Memory B cell (primary cell): ENCODE results near the gene DAPK1.
"Not testable (repeated sequence)": the region's sequence is repeated elsewhere in the genome, so short reads cannot be mapped to it uniquely, and the experiment has no call there.

Source experiments
- ATAC-seq: fragments of 150-1000 bp; cut with Tn5 transposase; 2 replicates; pipeline ENCODE4 v1.10.0; 2021; ENCODE audit warnings: low read depth, mild to moderate bottlenecking, moderate library complexity
- DNase-seq, 2 donors: peaks; one replicate each; pipeline ENCODE4 v3.0.0; 2022; ENCODE audit warnings: low spot score in 2 of 2
- H3K27ac Mint-ChIP-seq: one replicate; pipeline ENCODE4 v1.8.0; 2022; ENCODE audit warnings: mild to moderate bottlenecking, moderate library complexity, mixed read lengths
- H3K27me3 Mint-ChIP-seq: one replicate; pipeline ENCODE4 v1.8.0; 2022; ENCODE audit warnings: mixed read lengths
- H3K36me3 Mint-ChIP-seq: one replicate; pipeline ENCODE4 v1.8.0; 2022; ENCODE audit warnings: mild to moderate bottlenecking, mixed read lengths
- H3K4me1 Mint-ChIP-seq: one replicate; pipeline ENCODE4 v1.8.0; 2022; ENCODE audit warnings: mixed read lengths
- H3K4me3 Mint-ChIP-seq: one replicate; pipeline ENCODE4 v1.8.0; 2022; ENCODE audit warnings: mild to moderate bottlenecking, moderate library complexity, mixed read lengths
- H3K9me3 Mint-ChIP-seq: one replicate; pipeline ENCODE4 v1.8.0; 2022; ENCODE audit warnings: mixed read lengths

The DAPK1 gene

DNA sequence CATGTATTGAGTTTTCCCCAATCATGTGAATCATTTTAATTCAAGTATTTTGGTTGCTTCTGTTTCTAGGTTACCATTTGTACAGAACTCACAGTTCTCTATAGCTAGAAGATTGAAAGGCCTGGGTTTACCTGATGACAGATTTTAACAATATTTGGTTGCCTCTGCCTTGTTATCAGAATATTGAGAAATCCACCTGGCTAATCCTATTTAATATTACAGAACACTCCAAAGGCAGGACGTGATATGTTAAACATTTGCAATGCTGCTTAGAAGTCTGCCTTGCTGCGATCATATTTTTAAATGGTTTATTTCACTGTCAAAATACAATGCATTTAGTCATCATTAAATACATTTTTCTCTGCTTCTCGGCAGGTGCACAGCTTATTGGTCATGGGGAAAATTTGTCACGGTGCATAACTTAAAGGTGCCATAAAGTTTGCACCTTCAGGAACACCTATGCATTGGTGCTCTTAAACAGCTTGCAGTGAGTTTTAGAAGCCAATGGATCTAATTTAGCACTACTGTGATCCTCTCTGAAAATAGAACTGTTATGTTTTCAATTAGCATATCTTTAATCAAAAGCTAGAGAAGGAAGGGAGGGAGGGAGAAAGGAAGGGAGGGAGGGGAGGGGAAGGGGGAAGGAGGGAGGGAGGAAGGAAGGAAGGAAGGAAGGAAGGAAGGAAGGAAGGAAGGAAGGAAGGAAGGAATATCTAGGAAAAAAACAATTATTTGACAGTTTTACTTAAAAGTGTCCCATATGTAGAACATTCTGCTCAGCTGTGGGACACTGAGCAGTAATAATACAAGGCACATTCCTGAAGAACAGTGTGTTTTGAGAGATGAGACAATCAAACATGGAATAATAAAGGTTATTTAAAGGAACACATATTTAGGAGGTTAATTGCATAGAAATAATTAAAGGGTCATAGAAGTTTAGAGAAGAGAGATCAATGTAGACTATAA lies 15.5 kb upstream of the DAPK1 start:
- H3K9me3 Mint-ChIP-seq, result no peaks in the 10 kb centered on the region
- H3K4me1 Mint-ChIP-seq, result no peaks in the 10 kb centered on the region
- no peak overlapping the region for H3K4me3 Mint-ChIP-seq
- no peak overlapping the region for H3K27ac Mint-ChIP-seq
- H3K27me3 Mint-ChIP-seq, result no peaks in the 10 kb centered on the region
- H3K36me3 Mint-ChIP-seq, result no peaks in the 10 kb centered on the region
- ATAC-seq (no peak), DNase-seq (no peak)

DNA sequence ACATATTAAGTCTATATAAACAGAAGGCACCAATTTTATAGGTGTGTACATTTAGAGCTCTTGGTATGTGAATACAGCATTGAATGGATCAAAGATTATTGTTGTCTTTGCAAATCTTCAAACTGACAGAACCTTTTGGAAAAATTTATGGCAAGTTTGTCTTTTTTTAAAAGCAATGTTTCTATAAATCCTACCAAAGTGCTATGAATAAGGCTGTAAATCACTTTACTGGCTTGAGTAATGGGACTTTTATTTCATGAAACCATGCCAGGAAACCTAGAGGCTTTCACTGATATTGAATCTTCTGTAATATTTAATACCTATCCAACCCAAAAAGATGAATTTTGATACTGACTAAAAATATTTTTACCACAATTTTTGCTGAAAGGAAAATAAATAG lies 7.4 kb upstream of the DAPK1 start:
- no peak for ATAC-seq
- H3K27me3 Mint-ChIP-seq, result peaks cover 2% of the 10 kb centered on the region
- H3K36me3 Mint-ChIP-seq, result no peaks in the 10 kb centered on the region
- H3K4me3 Mint-ChIP-seq, result no peak overlapping the region
- DNase-seq, result no peak
- no peak overlapping the region for H3K27ac Mint-ChIP-seq
- H3K9me3 Mint-ChIP-seq, result peaks cover 1% of the 10 kb centered on the region
- no peaks in the 10 kb centered on the region for H3K4me1 Mint-ChIP-seq

DNA sequence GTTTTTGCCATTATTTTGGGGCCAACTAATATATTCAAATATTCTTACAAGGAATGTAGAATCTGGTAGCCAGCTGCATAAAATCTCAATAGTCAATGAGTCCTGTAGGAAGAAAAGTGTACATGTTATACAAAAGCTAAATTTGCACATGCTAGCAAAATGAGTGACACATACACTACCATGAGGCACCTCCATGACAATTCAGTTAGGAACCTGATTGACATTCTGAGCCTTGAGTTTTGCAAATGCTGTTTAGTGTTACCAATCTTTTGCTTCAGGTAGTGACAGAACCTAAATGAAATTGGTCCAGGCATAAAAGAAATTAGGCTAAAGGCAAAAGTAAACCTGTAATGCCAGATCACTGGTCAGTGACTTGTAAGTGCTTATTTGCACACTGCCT lies 6.8 kb upstream of the DAPK1 start:
- peaks cover 5% of the 10 kb centered on the region for H3K27me3 Mint-ChIP-seq
- no peaks in the 10 kb centered on the region for H3K36me3 Mint-ChIP-seq
- DNase-seq, result no peak

DNA sequence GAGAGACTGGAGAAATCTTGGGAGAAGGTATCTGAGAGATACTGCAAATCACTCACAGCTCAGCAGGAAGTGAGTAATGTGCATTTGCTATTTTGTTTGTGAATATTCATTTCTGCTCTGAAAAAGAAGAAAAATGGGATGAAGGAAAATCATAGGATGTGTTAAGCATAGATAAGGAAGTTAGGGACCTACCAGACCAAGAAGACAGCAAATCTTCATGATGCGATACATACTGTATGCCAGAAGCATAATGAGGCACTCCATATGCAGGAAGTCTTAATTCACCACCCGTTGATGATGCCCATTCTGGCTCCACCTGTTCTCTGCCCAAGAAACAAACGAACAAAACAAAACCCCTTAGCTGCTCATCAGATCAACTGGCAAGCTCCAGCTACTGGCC lies 6.1 kb upstream of the DAPK1 start:
- no peak overlapping the region for H3K27ac Mint-ChIP-seq
- ATAC-seq (no peak), DNase-seq (no peak)
- H3K4me1 Mint-ChIP-seq, result no peaks in the 10 kb centered on the region
- peaks cover 1% of the 10 kb centered on the region for H3K9me3 Mint-ChIP-seq
- H3K27me3 Mint-ChIP-seq, result peaks cover 5% of the 10 kb centered on the region
- no peak overlapping the region for H3K4me3 Mint-ChIP-seq
- no peaks in the 10 kb centered on the region for H3K36me3 Mint-ChIP-seq

More for the DNA sequence above, 6.8 kb upstream of the DAPK1 start:
- Mint-ChIP-seq H3K9me3 (peaks cover 1% of the 10 kb centered on the region), H3K4me3 (no peak overlapping the region), H3K27ac (no peak overlapping the region), H3K4me1 (no peaks in the 10 kb centered on the region)
- ATAC-seq, result no peak

DNA sequence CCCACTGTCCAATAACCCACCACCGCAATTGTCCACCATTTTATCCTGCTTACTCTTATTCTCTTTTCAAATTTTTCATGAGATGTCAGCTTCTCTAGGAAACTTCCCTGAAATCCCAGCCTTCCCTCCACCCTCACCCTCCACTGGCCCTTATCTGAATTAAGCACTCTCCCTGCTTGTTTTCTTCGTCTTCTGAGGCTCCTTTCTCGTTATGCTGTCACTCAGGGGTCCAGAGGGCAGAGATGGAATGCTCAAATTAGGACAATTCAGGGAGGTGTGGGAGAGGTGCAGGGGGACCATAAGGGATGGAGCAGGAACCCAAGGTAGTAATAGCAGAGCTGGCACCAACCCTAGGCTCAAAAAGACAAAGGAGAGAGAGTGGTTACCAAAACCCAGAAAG lies 5.0 kb upstream of the DAPK1 start:
- Mint-ChIP-seq H3K27ac (no peak overlapping the region), H3K4me1 (no peaks in the 10 kb centered on the region)

DNA sequence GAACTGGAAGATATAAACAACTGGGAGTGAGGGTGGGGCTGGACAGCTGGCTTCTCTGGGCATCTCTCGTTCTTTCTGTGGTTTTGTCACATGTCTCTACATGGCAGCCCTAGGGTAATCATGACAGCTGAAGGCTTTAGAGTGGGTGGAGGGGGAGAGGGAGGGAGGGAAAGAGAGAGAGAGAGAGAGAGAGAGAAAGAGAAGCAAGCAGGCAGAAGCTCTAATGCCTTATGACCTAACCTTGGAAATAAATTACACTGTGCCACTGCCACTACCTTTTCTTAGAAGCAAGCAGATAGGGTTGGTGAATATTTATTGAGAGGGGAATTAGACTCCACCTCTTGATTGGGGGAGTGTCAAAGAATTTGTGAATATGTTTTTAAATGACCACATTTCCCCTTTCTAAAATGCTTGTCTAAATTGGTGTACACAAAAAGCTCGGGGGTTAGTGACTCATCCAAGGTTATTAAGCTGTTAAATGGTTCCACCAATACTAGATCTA lies 2.6 kb upstream of the DAPK1 start:
- Mint-ChIP-seq H3K27me3 (peaks cover 9% of the 10 kb centered on the region), H3K4me1 (no peaks in the 10 kb centered on the region), H3K27ac (no peak overlapping the region), H3K9me3 (peaks cover 1% of the 10 kb centered on the region), H3K36me3 (no peaks in the 10 kb centered on the region), H3K4me3 (no peak overlapping the region)
- DNase-seq (no peak), ATAC-seq (no peak)

More for the DNA sequence above, 5.0 kb upstream of the DAPK1 start:
- ATAC-seq, result no peak
- Mint-ChIP-seq H3K27me3 (peaks cover 5% of the 10 kb centered on the region), H3K9me3 (peaks cover 1% of the 10 kb centered on the region), H3K36me3 (no peaks in the 10 kb centered on the region), H3K4me3 (no peak overlapping the region)
- no peak for DNase-seq

DNA sequence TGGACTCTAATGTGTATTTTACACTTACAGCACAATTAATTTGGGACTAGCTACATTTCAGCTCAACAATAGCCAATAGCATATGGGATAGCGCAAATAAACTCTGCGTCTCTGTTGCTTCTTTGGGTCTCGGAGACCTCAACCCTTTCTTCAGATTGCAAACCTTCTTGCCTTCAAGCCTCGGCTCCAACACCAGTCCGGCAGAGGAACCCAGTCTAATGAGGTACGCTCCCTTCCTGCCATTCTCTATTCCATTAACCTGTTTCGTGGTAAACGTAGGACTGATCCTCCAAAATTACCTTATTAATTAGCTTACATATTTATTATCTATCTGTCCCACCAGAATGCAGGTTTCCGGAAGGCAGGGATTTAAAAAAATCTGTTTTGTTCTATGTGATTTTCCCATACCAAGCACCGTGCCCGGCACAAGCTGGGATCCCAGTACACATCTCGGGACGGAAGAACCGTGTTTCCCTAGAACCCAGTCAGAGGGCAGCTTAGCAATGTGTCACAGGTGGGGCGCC lies 525 bp upstream of the DAPK1 start:
- H3K27me3 Mint-ChIP-seq, result peaks cover 9% of the 10 kb centered on the region
- H3K9me3 Mint-ChIP-seq, result peaks cover 1% of the 10 kb centered on the region
- no peak overlapping the region for H3K27ac Mint-ChIP-seq
- DNase-seq (no peak), ATAC-seq (no peak)
- no peak overlapping the region for H3K4me3 Mint-ChIP-seq
- H3K36me3 Mint-ChIP-seq, result no peaks in the 10 kb centered on the region
- H3K4me1 Mint-ChIP-seq, result no peaks in the 10 kb centered on the region

DNA sequence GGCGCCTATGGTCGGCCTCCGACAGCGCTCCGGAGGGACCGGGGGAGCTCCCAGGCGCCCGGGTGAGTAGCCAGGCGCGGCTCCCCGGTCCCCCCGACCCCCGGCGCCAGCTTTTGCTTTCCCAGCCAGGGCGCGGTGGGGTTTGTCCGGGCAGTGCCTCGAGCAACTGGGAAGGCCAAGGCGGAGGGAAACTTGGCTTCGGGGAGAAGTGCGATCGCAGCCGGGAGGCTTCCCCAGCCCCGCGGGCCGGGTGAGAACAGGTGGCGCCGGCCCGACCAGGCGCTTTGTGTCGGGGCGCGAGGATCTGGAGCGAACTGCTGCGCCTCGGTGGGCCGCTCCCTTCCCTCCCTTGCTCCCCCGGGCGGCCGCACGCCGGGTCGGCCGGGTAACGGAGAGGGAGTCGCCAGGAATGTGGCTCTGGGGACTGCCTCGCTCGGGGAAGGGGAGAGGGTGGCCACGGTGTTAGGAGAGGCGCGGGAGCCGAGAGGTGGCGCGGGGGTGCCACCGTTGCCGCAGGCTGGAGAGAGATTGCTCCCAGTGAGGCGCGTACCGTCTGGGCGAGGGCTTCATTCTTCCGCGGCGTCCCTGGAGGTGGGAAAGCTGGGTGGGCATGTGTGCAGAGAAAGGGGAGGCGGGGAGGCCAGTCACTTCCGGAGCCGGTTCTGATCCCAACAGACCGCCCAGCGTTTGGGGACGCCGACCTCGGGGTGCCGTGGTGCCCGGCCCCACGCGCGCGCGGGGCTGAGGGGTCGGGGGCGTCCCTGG lies 561 bp downstream of the DAPK1 start:
- Mint-ChIP-seq H3K27me3 (peaks cover 12% of the 10 kb centered on the region), H3K4me1 (peaks cover 3% of the 10 kb centered on the region), H3K36me3 (no peaks in the 10 kb centered on the region), H3K27ac (no peak overlapping the region), H3K9me3 (no peaks in the 10 kb centered on the region), H3K4me3 (no peak overlapping the region)
- ATAC-seq (no peak), DNase-seq (no peak)

DNA sequence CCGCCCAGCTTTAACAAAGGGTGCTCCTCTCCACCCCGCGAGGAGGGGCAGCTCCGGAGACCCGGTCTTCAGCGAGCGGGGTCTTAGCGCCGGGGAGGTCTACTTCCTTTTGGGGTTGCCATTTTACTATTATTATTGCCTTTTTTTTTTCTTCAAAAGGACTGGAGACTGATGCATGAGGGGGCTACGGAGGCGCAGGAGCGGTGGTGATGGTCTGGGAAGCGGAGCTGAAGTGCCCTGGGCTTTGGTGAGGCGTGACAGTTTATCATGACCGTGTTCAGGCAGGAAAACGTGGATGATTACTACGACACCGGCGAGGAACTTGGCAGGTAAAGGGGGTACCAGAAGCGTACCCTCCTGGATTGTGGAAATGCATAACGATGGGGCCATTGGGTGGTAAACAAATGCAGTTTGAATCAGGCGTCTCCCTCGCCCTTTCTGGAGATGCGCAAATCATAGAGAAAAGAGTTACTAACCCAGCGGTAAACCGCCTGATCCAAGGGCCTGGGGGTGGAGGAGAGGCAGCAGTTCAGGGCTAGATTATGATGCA lies 1.2 kb downstream of the DAPK1 start:
- H3K27ac Mint-ChIP-seq, result no peak overlapping the region
- H3K36me3 Mint-ChIP-seq, result no peaks in the 10 kb centered on the region
- H3K9me3 Mint-ChIP-seq, result no peaks in the 10 kb centered on the region
- ATAC-seq, result no peak
- H3K4me1 Mint-ChIP-seq, result peaks cover 3% of the 10 kb centered on the region
- H3K27me3 Mint-ChIP-seq, result peaks cover 13% of the 10 kb centered on the region
- no peak overlapping the region for H3K4me3 Mint-ChIP-seq
- DNase-seq, result no peak

DNA sequence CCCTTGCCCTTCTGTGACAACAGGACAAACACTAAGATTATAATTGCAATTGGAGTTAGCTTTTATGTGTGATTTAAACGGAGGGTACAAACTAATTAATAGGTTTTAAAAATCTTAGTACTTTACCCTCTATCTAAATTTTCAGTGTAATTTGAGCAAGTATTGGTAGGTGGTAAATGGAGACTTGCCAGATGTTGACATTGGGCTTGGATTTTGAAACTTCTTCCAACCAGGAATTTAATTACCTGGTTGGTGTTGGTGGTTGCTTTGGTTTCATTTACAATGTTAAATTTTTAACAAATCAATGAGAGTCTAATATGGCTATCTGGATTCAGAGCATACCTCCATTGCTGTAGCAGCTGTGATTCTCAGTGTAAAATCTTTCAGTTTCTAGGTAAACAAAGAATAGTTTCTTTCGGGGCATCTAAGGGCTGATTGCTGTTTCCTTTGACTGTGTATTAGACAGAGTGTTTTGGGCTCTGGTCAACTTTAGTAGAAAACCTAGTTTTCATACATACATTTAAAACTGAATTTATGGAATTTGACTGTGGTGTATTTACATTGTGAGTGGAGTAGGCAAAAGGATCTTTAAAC lies 1.9 kb downstream of the DAPK1 start:
- Mint-ChIP-seq H3K36me3 (no peaks in the 10 kb centered on the region), H3K9me3 (no peaks in the 10 kb centered on the region), H3K4me3 (no peak overlapping the region), H3K4me1 (peaks cover 3% of the 10 kb centered on the region), H3K27me3 (peaks cover 13% of the 10 kb centered on the region), H3K27ac (no peak overlapping the region)
- no peak for ATAC-seq
- DNase-seq, result no peak

DNA sequence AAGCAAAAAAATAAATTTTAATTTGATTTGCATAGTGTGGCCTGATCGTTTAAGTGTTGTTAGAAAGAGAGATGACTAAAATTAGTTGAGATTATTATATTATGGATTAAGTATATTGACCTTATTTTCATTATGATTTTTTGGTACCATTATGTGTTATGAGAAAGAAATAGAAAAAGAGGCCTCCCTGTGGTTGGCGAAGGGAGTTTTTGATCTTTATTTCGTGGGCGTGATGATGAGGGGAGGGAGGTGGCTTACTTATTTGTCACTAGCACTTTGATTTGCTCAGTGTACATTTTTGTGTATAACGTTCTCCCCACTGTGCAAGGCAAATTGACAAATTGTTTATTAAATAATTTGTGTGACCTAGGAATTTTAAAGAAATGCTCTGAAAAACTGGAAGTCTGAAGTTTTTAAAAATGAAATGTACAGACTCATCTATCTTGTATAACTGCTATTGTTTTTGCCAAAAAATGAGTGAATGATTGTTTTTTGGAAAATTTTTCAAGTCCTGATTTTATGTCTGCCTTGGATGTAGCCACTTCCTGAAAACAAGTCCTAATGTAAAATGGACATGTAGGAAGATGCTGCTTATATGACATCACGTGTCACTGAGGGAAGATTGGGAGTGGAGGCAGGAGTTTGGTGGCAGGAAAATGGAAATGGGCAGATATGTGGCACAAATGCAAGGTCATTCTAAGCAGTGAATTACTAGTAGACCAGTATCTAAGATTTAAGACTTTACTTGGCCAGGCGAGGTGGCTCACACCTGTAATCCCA lies 3.0 kb downstream of the DAPK1 start:
- DNase-seq (no peak), ATAC-seq (no peak)

DNA sequence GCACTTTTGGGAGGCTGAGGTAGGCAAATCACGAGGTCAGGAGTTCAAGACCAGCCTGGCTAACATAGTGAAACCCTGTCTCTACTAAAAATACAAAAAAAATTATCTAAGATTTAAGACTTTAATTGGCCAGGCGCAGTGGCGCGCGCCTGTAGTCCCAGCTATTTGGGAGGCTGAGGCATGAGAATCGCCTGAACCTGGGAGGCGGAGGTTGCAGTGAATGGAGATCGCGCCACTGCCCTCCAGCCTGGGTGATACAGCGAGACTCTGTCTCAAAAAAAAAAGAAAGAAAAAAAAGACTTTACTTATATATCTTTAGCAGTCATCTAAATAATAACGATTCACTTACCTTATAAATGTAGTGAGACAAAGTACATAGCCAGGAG lies 3.6 kb downstream of the DAPK1 start:
- DNase-seq, H3K4me3 Mint-ChIP-seq, H3K4me1 Mint-ChIP-seq, H3K9me3 Mint-ChIP-seq, H3K27ac Mint-ChIP-seq, H3K36me3 Mint-ChIP-seq, ATAC-seq: not testable (repeated sequence)
- peaks cover 10% of the 10 kb centered on the region for H3K27me3 Mint-ChIP-seq

More for the DNA sequence above, 3.0 kb downstream of the DAPK1 start:
- H3K36me3 Mint-ChIP-seq, result no peaks in the 10 kb centered on the region
- no peak overlapping the region for H3K4me3 Mint-ChIP-seq
- peaks cover 3% of the 10 kb centered on the region for H3K4me1 Mint-ChIP-seq
- peaks cover 12% of the 10 kb centered on the region for H3K27me3 Mint-ChIP-seq
- no peaks in the 10 kb centered on the region for H3K9me3 Mint-ChIP-seq
- H3K27ac Mint-ChIP-seq, result no peak overlapping the region

DNA sequence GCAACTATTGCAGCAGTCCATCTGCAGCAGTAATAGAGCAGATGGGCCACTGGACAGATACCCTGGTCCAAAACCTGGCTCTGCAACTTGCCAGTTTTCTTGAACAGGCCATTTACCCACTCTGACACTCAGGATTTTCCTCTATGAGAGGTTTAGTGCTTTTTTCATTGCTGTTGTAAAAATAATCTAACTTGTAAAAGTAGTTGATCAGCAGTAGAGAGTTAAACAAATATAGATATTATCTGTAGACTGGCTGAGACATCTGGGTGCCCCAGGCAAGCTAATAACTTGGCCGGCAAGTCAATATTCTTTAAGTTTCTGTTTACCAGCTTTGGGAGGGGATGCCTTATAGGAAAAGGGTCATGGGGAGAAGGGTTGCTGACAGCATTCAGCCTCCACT lies 4.1 kb downstream of the DAPK1 start:
- no peaks in the 10 kb centered on the region for H3K9me3 Mint-ChIP-seq
- no peak overlapping the region for H3K27ac Mint-ChIP-seq

More for the DNA sequence above, 4.1 kb downstream of the DAPK1 start:
- no peak overlapping the region for H3K4me3 Mint-ChIP-seq
- ATAC-seq (no peak), DNase-seq (no peak)
- no peaks in the 10 kb centered on the region for H3K36me3 Mint-ChIP-seq
- peaks cover 10% of the 10 kb centered on the region for H3K27me3 Mint-ChIP-seq
- H3K4me1 Mint-ChIP-seq, result peaks cover 3% of the 10 kb centered on the region
